K562 (cell line): ENCODE measurements around the gene UTP4. TPM values are rescaled to one million over a fixed set of nuclear protein-coding genes. Genes with fewer than 3 reads are reported as not detected.

Experiments used
- NFRKB ChIP-seq: fragments of 450-650 bp; IDR thresholded peaks from 2 replicates; pipeline ENCODE4 v1.6.1; 2016; ENCODE audit warnings: low read depth
- POLR2AphosphoS5 ChIP-seq: IDR thresholded peaks from 2 replicates; pipeline ENCODE4 v1.6.1; 2011; ENCODE audit warnings: mild to moderate bottlenecking, low read depth, low read length, moderate library complexity; ENCODE audit not compliant: control insufficient read depth, insufficient read depth
- POLR2B ChIP-seq: fragments of 450-650 bp; IDR thresholded peaks from 2 replicates; pipeline ENCODE4 v1.6.1; 2018; ENCODE audit warnings: low read depth; ENCODE audit not compliant: partially characterized antibody
- RNF219 ChIP-seq: fragments of 250-450 bp; sonication (Bioruptor Pico); IDR thresholded peaks from 2 replicates; pipeline ENCODE4 v1.5.0; 2022; ENCODE audit warnings: mild to moderate bottlenecking
- TEAD1 ChIP-seq, 2 experiments: fragments of 450-650 bp in 1 of 2; sonication (generic) in 1 of 2; formaldehyde crosslinking; IDR thresholded peaks; 2 replicates each; pipeline versions ENCODE4 v1.4.0 to v1.8.0; 2020 to 2022; ENCODE audit warnings: mild to moderate bottlenecking in 2 of 2, missing genetic modification reagents in 1 of 2
- ZNF592 ChIP-seq: fragments of 450-650 bp; IDR thresholded peaks from 2 replicates; pipeline ENCODE4 v1.6.1; 2017; ENCODE audit warnings: antibody characterized with exemption, mild to moderate bottlenecking
- ZNF830 ChIP-seq: fragments of 250-450 bp; sonication (Bioruptor Pico); IDR thresholded peaks from 2 replicates; pipeline ENCODE4 v1.5.0; 2021; ENCODE audit warnings: mild to moderate bottlenecking
- polyA plus RNA-seq, 8 experiments: library from polyadenylated mRNA; depleted of rRNA in 4 of 8; stranded (reverse) in 5 of 8; unstranded in 3 of 8; fragments of >200 nt; fragmentation: Nextera tagmentation in 2 of 8; fragmentation: Illumina TruSeq in 1 of 8; extraction: Ambion mirVana in 2 of 8; extraction: Trizol in 1 of 8; gene quantifications; 2 replicates each; pipeline versions ENCODE4 v1.2.1 to v1.2.3, GENCODE V29; 2011 to 2014; ENCODE audit warnings: inconsistent platforms in 1 of 8, missing spikeins in 1 of 8
- total RNA-seq, 7 experiments: library from RNA; depleted of rRNA in 6 of 7; stranded (reverse); fragments of >200 nt in 6 of 7; fragmentation: Illumina TruSeq in 2 of 7; extraction: Trizol in 2 of 7; gene quantifications; 2 replicates each; pipeline versions ENCODE4 v1.2.1 to v1.2.3, GENCODE V29; 2011 to 2021; ENCODE audit warnings: low replicate concordance in 1 of 7
- TF ChIP-seq, protein P1 (sequence below): fragments of 450-650 bp; IDR thresholded peaks from 2 replicates; pipeline ENCODE4 v1.6.1; 2016; ENCODE audit warnings: mild to moderate bottlenecking, moderate library complexity

Gene UTP4
- total and polyA plus RNA-seq, 9 of the 15 experiments (the other 6 are each of a cell fraction or from before 2014, with no cell fraction given), result 46.1 to 203 (median 145) TPM

DNA sequence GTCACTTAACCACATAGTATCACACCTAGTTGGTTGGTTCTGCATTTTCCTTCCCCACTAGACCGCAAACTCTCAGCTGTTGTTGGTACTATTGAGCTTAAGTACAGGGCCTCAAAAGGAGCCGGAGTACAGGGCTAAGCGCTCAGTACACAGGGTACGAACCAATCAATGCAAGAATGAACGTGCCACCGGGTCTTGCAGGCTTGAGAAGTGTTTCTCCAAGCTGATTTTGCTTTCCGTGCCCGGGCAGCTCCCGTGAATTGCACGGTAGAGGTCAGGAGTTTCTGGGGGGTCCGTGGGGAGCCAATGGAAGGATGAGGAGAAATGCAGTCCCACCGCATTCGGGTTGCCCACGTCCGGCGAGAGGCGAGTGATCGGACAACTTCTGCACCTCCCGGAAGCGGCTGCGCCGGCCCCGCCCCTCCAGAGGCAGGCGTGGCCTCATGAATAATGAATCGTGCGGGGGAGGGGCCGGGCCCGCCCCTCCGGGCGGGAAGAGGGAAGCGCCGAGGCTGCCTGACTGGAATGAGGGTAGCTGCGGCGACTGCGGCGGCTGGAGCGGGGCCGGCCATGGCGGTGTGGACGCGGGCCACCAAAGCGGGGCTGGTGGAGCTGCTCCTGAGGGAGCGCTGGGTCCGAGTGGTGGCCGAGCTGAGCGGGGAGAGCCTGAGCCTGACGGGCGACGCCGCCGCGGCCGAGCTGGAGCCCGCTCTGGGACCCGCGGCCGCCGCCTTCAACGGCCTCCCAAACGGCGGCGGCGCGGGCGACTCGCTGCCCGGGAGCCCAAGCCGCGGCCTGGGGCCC, 54.4 kb downstream of the UTP4 start, which contains the start of gene SNTB2 (continued):
- TF ChIP-seq POLR2AphosphoS5 (peak; percentile 77), ZNF830 (CRISPR knock-in tag) (0 out of 2 replicates have a peak, but pooled peaks have one; percentile 72), TEAD1 (CRISPR knock-in tag; IDR thresholded peaks at IDR 0.05) (peak in 1 of 2 experiments; percentile 63; a peak in 2 of 4 replicates), RNF219 (CRISPR knock-in tag) (no peak), POLR2B (peak; percentile 80), NFRKB (peak; percentile 45; the same call in 1 of the 2 replicates), ZNF592 (peak; percentile 23; the same call in 1 of the 2 replicates)
- TF ChIP-seq, protein P1, sequence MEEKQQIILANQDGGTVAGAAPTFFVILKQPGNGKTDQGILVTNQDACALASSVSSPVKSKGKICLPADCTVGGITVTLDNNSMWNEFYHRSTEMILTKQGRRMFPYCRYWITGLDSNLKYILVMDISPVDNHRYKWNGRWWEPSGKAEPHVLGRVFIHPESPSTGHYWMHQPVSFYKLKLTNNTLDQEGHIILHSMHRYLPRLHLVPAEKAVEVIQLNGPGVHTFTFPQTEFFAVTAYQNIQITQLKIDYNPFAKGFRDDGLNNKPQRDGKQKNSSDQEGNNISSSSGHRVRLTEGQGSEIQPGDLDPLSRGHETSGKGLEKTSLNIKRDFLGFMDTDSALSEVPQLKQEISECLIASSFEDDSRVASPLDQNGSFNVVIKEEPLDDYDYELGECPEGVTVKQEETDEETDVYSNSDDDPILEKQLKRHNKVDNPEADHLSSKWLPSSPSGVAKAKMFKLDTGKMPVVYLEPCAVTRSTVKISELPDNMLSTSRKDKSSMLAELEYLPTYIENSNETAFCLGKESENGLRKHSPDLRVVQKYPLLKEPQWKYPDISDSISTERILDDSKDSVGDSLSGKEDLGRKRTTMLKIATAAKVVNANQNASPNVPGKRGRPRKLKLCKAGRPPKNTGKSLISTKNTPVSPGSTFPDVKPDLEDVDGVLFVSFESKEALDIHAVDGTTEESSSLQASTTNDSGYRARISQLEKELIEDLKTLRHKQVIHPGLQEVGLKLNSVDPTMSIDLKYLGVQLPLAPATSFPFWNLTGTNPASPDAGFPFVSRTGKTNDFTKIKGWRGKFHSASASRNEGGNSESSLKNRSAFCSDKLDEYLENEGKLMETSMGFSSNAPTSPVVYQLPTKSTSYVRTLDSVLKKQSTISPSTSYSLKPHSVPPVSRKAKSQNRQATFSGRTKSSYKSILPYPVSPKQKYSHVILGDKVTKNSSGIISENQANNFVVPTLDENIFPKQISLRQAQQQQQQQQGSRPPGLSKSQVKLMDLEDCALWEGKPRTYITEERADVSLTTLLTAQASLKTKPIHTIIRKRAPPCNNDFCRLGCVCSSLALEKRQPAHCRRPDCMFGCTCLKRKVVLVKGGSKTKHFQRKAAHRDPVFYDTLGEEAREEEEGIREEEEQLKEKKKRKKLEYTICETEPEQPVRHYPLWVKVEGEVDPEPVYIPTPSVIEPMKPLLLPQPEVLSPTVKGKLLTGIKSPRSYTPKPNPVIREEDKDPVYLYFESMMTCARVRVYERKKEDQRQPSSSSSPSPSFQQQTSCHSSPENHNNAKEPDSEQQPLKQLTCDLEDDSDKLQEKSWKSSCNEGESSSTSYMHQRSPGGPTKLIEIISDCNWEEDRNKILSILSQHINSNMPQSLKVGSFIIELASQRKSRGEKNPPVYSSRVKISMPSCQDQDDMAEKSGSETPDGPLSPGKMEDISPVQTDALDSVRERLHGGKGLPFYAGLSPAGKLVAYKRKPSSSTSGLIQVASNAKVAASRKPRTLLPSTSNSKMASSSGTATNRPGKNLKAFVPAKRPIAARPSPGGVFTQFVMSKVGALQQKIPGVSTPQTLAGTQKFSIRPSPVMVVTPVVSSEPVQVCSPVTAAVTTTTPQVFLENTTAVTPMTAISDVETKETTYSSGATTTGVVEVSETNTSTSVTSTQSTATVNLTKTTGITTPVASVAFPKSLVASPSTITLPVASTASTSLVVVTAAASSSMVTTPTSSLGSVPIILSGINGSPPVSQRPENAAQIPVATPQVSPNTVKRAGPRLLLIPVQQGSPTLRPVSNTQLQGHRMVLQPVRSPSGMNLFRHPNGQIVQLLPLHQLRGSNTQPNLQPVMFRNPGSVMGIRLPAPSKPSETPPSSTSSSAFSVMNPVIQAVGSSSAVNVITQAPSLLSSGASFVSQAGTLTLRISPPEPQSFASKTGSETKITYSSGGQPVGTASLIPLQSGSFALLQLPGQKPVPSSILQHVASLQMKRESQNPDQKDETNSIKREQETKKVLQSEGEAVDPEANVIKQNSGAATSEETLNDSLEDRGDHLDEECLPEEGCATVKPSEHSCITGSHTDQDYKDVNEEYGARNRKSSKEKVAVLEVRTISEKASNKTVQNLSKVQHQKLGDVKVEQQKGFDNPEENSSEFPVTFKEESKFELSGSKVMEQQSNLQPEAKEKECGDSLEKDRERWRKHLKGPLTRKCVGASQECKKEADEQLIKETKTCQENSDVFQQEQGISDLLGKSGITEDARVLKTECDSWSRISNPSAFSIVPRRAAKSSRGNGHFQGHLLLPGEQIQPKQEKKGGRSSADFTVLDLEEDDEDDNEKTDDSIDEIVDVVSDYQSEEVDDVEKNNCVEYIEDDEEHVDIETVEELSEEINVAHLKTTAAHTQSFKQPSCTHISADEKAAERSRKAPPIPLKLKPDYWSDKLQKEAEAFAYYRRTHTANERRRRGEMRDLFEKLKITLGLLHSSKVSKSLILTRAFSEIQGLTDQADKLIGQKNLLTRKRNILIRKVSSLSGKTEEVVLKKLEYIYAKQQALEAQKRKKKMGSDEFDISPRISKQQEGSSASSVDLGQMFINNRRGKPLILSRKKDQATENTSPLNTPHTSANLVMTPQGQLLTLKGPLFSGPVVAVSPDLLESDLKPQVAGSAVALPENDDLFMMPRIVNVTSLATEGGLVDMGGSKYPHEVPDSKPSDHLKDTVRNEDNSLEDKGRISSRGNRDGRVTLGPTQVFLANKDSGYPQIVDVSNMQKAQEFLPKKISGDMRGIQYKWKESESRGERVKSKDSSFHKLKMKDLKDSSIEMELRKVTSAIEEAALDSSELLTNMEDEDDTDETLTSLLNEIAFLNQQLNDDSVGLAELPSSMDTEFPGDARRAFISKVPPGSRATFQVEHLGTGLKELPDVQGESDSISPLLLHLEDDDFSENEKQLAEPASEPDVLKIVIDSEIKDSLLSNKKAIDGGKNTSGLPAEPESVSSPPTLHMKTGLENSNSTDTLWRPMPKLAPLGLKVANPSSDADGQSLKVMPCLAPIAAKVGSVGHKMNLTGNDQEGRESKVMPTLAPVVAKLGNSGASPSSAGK, result peak; percentile 61; the same call in 1 of the 2 replicates
